SK-N-SH (cell line): ENCODE data around the gene MYO18B.

Experiments used
- CTCF ChIP-seq: fragments of 200-600 bp; sonication (generic); IDR thresholded peaks from 2 replicates; pipeline ENCODE4 v1.6.1; 2017; ENCODE audit warnings: antibody characterized with exemption, mild to moderate bottlenecking, moderate library complexity
- REST ChIP-seq: IDR thresholded peaks from 2 replicates; pipeline ENCODE4 v1.6.1; 2012; ENCODE audit warnings: mild to moderate bottlenecking, low read depth, low read length, moderate library complexity

DNA sequence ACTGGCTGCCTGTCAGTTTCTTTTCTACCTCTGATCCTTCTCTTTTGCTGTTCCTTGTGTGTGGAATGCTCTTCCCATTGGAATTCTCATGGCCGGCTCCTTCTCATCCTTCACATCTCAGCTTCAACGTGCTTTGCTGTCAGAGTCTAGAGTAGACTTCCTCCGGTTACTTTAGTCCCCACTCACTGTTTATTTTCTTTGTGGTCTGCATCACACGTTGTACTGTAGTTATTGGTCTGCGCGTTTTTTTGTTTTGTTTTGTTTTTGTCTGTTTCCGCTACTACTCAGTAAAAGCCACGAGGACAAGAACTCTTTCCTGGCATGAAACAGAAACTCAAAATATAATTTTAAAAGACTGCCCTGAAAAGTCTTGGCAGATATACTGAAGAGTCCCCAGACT is 305.9 kb downstream of the MYO18B start:
- TF ChIP-seq REST, result no peak
- no peak for TF ChIP-seq CTCF
